Measurements from ENCODE around the gene CIB2. TPM values are rescaled to one million over a fixed set of nuclear protein-coding genes. Genes with fewer than 3 reads are reported as not detected.

CIB2 gene
- polyA plus RNA-seq, 1 donor from 2014 or later: 32.4 TPM

GRCh38 chr15:78125267-78125666 lies 6.0 kb downstream of the CIB2 start:
- TF ChIP-seq EZH2 (IDR thresholded peaks at IDR 0.05; ENCODE audit: borderline replicate concordance, insufficient read depth, low read length, poor library complexity, severe bottlenecking): no peak
- no peak for TF ChIP-seq SMC3 (conservative IDR thresholded peaks at IDR 0.05; ENCODE audit: poor library complexity)
- TF ChIP-seq CTCF (IDR thresholded peaks at IDR 0.05; ENCODE audit: poor library complexity, severe bottlenecking): no peak
- no peak for TF ChIP-seq POLR2AphosphoS5 (IDR thresholded peaks at IDR 0.05)
- no peak for TF ChIP-seq REST (IDR thresholded peaks at IDR 0.05; ENCODE audit: borderline replicate concordance)
- TF ChIP-seq RAD21 (conservative IDR thresholded peaks at IDR 0.05): no peak
- TF ChIP-seq TAF1 (IDR thresholded peaks at IDR 0.05; ENCODE audit: low read depth): no peak
- no peak for TF ChIP-seq MXI1 (conservative IDR thresholded peaks at IDR 0.05; ENCODE audit: poor library complexity, severe bottlenecking)
- no peak for TF ChIP-seq EP300 (conservative IDR thresholded peaks at IDR 0.05; ENCODE audit: poor library complexity, severe bottlenecking)
- no peak overlapping the region for H2AFZ ChIP-seq (ENCODE audit: low read depth, low read length)
- H3K4me2 ChIP-seq (ENCODE audit: low read length): no peak overlapping the region
- no peaks in the 10 kb centered on the region for H3K79me2 ChIP-seq (replicated peaks; ENCODE audit: insufficient read depth, low read length)
- no peak overlapping the region for H3K9ac ChIP-seq (ENCODE audit: low read length)
- H3K36me3 ChIP-seq (ENCODE audit: insufficient read depth, low read length): no peaks in the 10 kb centered on the region
- H3K9me3 ChIP-seq (ENCODE audit: low read length): no peaks in the 10 kb centered on the region
- no peaks in the 10 kb centered on the region for H3K9me2 ChIP-seq (ENCODE audit: insufficient read depth, low read length)
- H3K27ac ChIP-seq (ENCODE audit: low read length): no peak overlapping the region
- no peak overlapping the region for H3K4me3 ChIP-seq (ENCODE audit: low read length)
- no peaks in the 10 kb centered on the region for H3F3A ChIP-seq (ENCODE audit: insufficient read depth, low read length, poor library complexity, severe bottlenecking)
- H4K20me1 ChIP-seq (ENCODE audit: insufficient read depth): no peaks in the 10 kb centered on the region
- no peaks in the 10 kb centered on the region for H3K27me3 ChIP-seq (ENCODE audit: insufficient read depth, low read depth, low read length)

- no peaks in the 10 kb centered on the region for H3K36me3 ChIP-seq (ENCODE audit: insufficient read depth, low read length)
- no peaks in the 10 kb centered on the region for H3K79me2 ChIP-seq (replicated peaks; ENCODE audit: insufficient read depth, low read length)
- TF ChIP-seq REST (IDR thresholded peaks at IDR 0.05; ENCODE audit: borderline replicate concordance): no peak
- TF ChIP-seq POLR2AphosphoS5 (IDR thresholded peaks at IDR 0.05): no peak
- TF ChIP-seq RAD21 (conservative IDR thresholded peaks at IDR 0.05): no peak
- TF ChIP-seq CTCF (IDR thresholded peaks at IDR 0.05; ENCODE audit: poor library complexity, severe bottlenecking): no peak
- TF ChIP-seq MXI1 (conservative IDR thresholded peaks at IDR 0.05; ENCODE audit: poor library complexity, severe bottlenecking): no peak
- no peak for TF ChIP-seq TAF1 (IDR thresholded peaks at IDR 0.05; ENCODE audit: low read depth)
- TF ChIP-seq EP300 (conservative IDR thresholded peaks at IDR 0.05; ENCODE audit: poor library complexity, severe bottlenecking): no peak
- H2AFZ ChIP-seq (ENCODE audit: low read depth, low read length): no peak overlapping the region
- H4K20me1 ChIP-seq (ENCODE audit: insufficient read depth): no peaks in the 10 kb centered on the region
- H3K9me2 ChIP-seq (ENCODE audit: insufficient read depth, low read length): no peaks in the 10 kb centered on the region
- H3F3A ChIP-seq (ENCODE audit: insufficient read depth, low read length, poor library complexity, severe bottlenecking): no peaks in the 10 kb centered on the region
- H3K9ac ChIP-seq (ENCODE audit: low read length): no peak overlapping the region
- no peak overlapping the region for H3K27ac ChIP-seq (ENCODE audit: low read length)
- no peak overlapping the region for H3K4me3 ChIP-seq (ENCODE audit: low read length)
- no peak overlapping the region for H3K4me2 ChIP-seq (ENCODE audit: low read length)
- H3K27me3 ChIP-seq (ENCODE audit: insufficient read depth, low read depth, low read length): no peaks in the 10 kb centered on the region
- H3K9me3 ChIP-seq (ENCODE audit: low read length): no peaks in the 10 kb centered on the region
Observed at GRCh38 chr15:78120523-78120922, 10.7 kb downstream of the CIB2 start.

All from neural cell (in vitro differentiated cells).